Measurements from ENCODE around the gene COL15A1. TPM values are rescaled to one million over a fixed set of nuclear protein-coding genes. Genes with fewer than 3 reads are reported as not detected.

COL15A1 gene
- total RNA-seq, 1 donor from 2014 or later, result 8.0 TPM

DNA sequence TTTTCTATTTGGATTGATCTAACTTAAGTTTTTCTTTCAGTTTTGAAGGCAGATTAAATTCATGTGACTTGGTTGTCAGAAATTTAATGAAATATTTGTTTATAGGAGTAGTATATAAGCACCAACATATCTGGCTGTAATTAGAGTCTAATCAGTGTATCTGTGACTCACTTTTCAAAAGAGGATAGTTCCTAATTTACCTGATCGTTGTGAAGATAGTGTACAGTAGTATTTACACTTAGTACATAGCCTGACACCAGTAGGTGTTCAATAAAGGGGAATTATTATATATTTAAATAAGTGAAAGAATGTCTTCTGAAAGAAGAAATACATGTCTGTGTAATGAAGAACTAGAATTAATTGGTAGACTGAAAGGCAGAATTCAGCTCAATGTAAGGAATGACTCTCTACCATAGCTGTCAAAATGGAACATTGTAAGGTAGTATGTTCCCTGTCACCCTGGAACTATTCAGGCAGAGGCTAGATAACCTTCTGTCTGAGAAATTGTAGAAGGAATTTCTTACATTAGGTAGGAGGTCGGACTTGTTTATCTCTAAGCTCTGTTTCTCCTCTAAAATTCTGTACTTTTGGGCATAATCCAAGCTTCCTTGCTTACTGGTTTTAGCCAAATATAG is 169.8 kb downstream of the COL15A1 start:
- no peak for ATAC-seq
- H3K27me3 ChIP-seq (ENCODE audit: low read depth), result no peaks in the 10 kb centered on the region
- H3K4me1 ChIP-seq, result peaks cover 72% of the 10 kb centered on the region

GRCh38 chr9:99114049-99114440 is 170.3 kb downstream of the COL15A1 start:
- no peak for DNase-seq
- Histone ChIP-seq H3K4me3 (no peak overlapping the region), H3K9me3 (no peaks in the 10 kb centered on the region), H3K27ac (no peak overlapping the region), H3K27me3 (ENCODE audit: low read depth) (no peaks in the 10 kb centered on the region), H3K36me3 (no peaks in the 10 kb centered on the region), H3K4me1 (peaks cover 73% of the 10 kb centered on the region)
- intact Hi-C loops (cut with DNase I), result no loop called here
- no peak for ATAC-seq
- TF ChIP-seq, protein P1, sequence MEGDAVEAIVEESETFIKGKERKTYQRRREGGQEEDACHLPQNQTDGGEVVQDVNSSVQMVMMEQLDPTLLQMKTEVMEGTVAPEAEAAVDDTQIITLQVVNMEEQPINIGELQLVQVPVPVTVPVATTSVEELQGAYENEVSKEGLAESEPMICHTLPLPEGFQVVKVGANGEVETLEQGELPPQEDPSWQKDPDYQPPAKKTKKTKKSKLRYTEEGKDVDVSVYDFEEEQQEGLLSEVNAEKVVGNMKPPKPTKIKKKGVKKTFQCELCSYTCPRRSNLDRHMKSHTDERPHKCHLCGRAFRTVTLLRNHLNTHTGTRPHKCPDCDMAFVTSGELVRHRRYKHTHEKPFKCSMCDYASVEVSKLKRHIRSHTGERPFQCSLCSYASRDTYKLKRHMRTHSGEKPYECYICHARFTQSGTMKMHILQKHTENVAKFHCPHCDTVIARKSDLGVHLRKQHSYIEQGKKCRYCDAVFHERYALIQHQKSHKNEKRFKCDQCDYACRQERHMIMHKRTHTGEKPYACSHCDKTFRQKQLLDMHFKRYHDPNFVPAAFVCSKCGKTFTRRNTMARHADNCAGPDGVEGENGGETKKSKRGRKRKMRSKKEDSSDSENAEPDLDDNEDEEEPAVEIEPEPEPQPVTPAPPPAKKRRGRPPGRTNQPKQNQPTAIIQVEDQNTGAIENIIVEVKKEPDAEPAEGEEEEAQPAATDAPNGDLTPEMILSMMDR (IDR thresholded peaks at IDR 0.05), result no peak

More for the DNA sequence above, 169.8 kb downstream of the COL15A1 start:
- intact Hi-C loops (cut with DNase I), result no loop called here
- Histone ChIP-seq H3K4me3 (no peak overlapping the region), H3K9me3 (no peaks in the 10 kb centered on the region), H3K36me3 (no peaks in the 10 kb centered on the region), H3K27ac (no peak overlapping the region)
- no peak for DNase-seq
- TF ChIP-seq, protein P1 (IDR thresholded peaks at IDR 0.05), result no peak

DNA sequence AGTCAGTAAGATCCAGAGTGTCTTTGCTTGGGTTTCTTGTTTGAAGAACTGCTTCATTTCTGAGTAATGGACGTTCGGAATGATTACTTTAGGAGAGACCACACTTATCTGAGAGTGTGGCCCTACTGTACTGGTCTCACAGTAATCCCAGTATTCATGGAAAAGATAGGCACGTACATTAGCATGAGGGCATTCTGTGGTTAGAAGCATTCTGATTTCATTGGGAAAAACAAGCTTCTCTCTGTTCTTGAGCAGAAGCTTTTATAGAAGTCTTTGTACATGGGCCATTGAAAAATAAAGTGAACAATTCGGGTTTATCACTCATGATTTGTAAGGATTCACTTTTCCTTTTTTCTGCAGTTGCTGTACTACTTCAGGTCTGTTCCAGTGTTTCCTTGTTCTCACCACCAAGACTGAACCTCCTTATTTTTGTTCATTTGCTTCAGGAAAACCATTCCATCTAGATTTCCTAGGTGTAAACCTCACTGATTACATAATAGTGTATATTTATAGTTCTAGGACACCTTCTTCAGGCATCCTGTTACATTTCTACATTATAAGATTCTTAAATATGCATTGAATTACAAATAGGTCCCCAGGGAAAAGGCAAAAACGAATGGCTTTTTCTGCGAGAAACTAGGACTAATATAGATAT is 171.3 kb downstream of the COL15A1 start:
- DNase-seq (no peak), ATAC-seq (no peak)
- TF ChIP-seq, protein P1 (IDR thresholded peaks at IDR 0.05), result no peak
- no peaks in the 10 kb centered on the region for H3K9me3 ChIP-seq
- H3K4me3 ChIP-seq, result no peak overlapping the region
- intact Hi-C loops (cut with DNase I), result no loop called here
- peaks cover 73% of the 10 kb centered on the region for H3K4me1 ChIP-seq
- no peaks in the 10 kb centered on the region for H3K27me3 ChIP-seq (ENCODE audit: low read depth)
- H3K27ac ChIP-seq, result no peak overlapping the region
- no peaks in the 10 kb centered on the region for H3K36me3 ChIP-seq

DNA sequence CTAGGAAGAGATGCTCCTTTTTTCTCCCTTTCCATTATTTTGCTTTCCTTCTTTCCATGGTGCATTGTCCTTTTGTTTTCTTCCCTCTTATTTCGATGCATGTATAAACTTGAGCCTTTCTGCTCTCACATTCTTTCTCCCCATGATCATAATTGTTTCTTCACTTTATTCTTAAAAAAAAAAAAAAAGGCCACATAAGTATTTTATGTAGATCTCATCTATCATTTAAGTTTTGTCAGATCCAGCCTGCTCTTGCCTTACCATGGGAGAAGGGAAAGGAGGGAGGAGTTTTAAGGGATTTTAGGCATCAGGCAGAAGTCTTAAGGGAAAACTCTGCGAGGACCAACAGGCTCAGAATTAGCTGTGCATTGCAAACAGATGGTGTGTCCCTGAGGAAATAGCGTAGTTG is 172.3 kb downstream of the COL15A1 start:
- intact Hi-C loops (cut with DNase I), result no loop called here
- no peak for ATAC-seq
- H3K27me3 ChIP-seq (ENCODE audit: low read depth), result no peaks in the 10 kb centered on the region
- H3K4me3 ChIP-seq, result no peak overlapping the region
- H3K27ac ChIP-seq, result no peak overlapping the region
- H3K9me3 ChIP-seq, result no peaks in the 10 kb centered on the region
- TF ChIP-seq, protein P1 (IDR thresholded peaks at IDR 0.05), result no peak
- H3K36me3 ChIP-seq, result no peaks in the 10 kb centered on the region
- no peak for DNase-seq
- H3K4me1 ChIP-seq, result peaks cover 74% of the 10 kb centered on the region

DNA sequence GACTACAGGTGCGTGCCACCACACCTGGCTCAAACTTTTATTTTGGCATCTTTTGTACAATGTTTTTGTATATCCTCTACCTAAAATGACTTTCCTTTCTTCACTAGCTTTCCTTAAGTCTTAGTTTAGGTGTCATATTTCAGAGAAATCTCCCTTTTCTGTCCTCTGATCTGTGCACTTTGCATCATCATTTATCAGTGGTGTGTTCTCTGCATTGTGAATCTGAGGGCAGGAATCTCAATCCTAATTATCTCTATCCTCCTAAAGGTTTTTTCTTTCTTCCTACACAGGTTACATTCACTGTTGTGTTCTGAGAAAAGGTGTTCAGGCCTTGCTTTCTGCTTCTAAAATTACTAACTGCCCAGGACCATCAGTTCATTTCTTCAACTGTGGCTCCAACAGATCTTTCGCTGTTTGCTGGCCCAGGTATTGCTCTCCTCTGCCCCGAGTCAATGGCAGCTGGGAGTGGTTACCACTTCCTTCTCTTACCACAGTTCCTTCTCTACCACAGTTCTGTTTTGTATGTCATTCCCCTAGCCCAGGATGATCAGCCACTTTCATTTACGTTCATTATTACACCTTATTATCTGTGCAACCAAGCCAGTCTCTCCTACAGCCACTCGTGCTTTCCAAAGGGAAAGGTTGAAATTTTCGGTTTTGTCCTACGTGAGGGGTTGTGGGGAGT is 175.2 kb downstream of the COL15A1 start:
- peak; percentile 72 to 76 for ATAC-seq
- H3K27ac ChIP-seq, result no peak overlapping the region
- H3K4me1 ChIP-seq, result peaks cover 66% of the 10 kb centered on the region

More for the DNA sequence above, 175.2 kb downstream of the COL15A1 start:
- H3K9me3 ChIP-seq, result no peaks in the 10 kb centered on the region
- no peaks in the 10 kb centered on the region for H3K27me3 ChIP-seq (ENCODE audit: low read depth)
- H3K36me3 ChIP-seq, result no peaks in the 10 kb centered on the region
- H3K4me3 ChIP-seq, result no peak overlapping the region
- TF ChIP-seq, protein P1 (IDR thresholded peaks at IDR 0.05), result no peak
- intact Hi-C loops (cut with DNase I), result no loop called here
- no peak for DNase-seq

Data from lower lobe of right lung (tissue), 2 donors.